H9 (cell line): ENCODE data around the gene EPB41L4A. TPM values are rescaled to one million over a fixed set of nuclear protein-coding genes. Genes with fewer than 3 reads are reported as not detected.

Experiments
- DNase-seq: peaks from one replicate; pipeline ENCODE4 v3.0.0-alpha.2; 2017
- H2AFZ ChIP-seq: one replicate; pipeline ENCODE4 v1.6.1; 2013; ENCODE audit warnings: mild to moderate bottlenecking, low read length, control low read depth, moderate library complexity
- H2AK5ac ChIP-seq: 2 replicates; pipeline ENCODE4 v1.6.1; 2013; ENCODE audit warnings: low read length, control low read depth, mixed read lengths; ENCODE audit not compliant: insufficient read length
- H2BK120ac ChIP-seq: one replicate; pipeline ENCODE4 v1.6.1; 2013; ENCODE audit warnings: low read depth, mild to moderate bottlenecking, low read length, control low read depth, inconsistent platforms; ENCODE audit not compliant: poor library complexity, severe bottlenecking
- H2BK12ac ChIP-seq: 2 replicates; pipeline ENCODE4 v1.6.1; 2013; ENCODE audit warnings: low read length, control low read depth, mixed read lengths, low read depth; ENCODE audit not compliant: insufficient read length
- H2BK15ac ChIP-seq: 2 replicates; pipeline ENCODE4 v1.6.1; 2013; ENCODE audit warnings: low read depth, low read length, control low read depth
- H2BK20ac ChIP-seq: one replicate; pipeline ENCODE4 v1.6.1; 2013; ENCODE audit warnings: low read depth, mild to moderate bottlenecking, low read length, control low read depth, inconsistent platforms; ENCODE audit not compliant: poor library complexity, severe bottlenecking
- H2BK5ac ChIP-seq: 2 replicates; pipeline ENCODE4 v1.6.1; 2013; ENCODE audit warnings: low read length, control low read depth, mixed read lengths; ENCODE audit not compliant: insufficient read length
- H3K14ac ChIP-seq: 2 replicates; pipeline ENCODE4 v1.6.1; 2013; ENCODE audit warnings: low read length, control low read depth; ENCODE audit not compliant: insufficient read depth
- H3K18ac ChIP-seq: 2 replicates; pipeline ENCODE4 v1.6.1; 2013; ENCODE audit warnings: low read depth, mild to moderate bottlenecking, mixed read lengths, low read length, control low read depth; ENCODE audit not compliant: insufficient read length
- H3K23ac ChIP-seq: 2 replicates; pipeline ENCODE4 v1.6.1; 2013; ENCODE audit warnings: low read length, control low read depth, mixed read lengths, low read depth; ENCODE audit not compliant: insufficient read length
- H3K23me2 ChIP-seq: 2 replicates; pipeline ENCODE4 v1.6.1; 2013; ENCODE audit warnings: low read depth, mild to moderate bottlenecking, mixed read lengths, low read length, control low read depth; ENCODE audit not compliant: insufficient read length, poor library complexity, severe bottlenecking
- H3K27ac ChIP-seq: 2 replicates; pipeline ENCODE4 v1.5.1; 2013; ENCODE audit warnings: low read length, control low read depth, mixed read lengths, low read depth; ENCODE audit not compliant: insufficient read length
- H3K27me3 ChIP-seq: 2 replicates; pipeline ENCODE4 v1.6.1; 2013; ENCODE audit warnings: low read length, control low read depth, inconsistent platforms; ENCODE audit not compliant: insufficient read depth
- H3K4ac ChIP-seq: 2 replicates; pipeline ENCODE4 v1.6.1; 2013; ENCODE audit warnings: low read depth, mild to moderate bottlenecking, control low read depth, inconsistent platforms, low read length, moderate library complexity
- H3K4me1 ChIP-seq: 2 replicates; pipeline ENCODE4 v1.6.1; 2013; ENCODE audit warnings: low read length, control low read depth, inconsistent platforms; ENCODE audit not compliant: insufficient read depth
- H3K4me2 ChIP-seq: 2 replicates; pipeline ENCODE4 v1.6.1; 2013; ENCODE audit warnings: low read length, control low read depth, mixed read lengths; ENCODE audit not compliant: insufficient read length, insufficient read depth
- H3K56ac ChIP-seq: 2 replicates; pipeline ENCODE4 v1.6.1; 2013; ENCODE audit warnings: low read depth, mild to moderate bottlenecking, mixed read lengths, low read length, control low read depth; ENCODE audit not compliant: insufficient read length
- H3K79me1 ChIP-seq: 2 replicates; pipeline ENCODE4 v1.6.1; 2013; ENCODE audit warnings: low read depth, mild to moderate bottlenecking, moderate library complexity, low read length, control low read depth, inconsistent platforms; ENCODE audit not compliant: insufficient read depth, poor library complexity, severe bottlenecking
- H3K79me2 ChIP-seq: 2 replicates; pipeline ENCODE4 v1.6.1; 2013; ENCODE audit warnings: low read length, control low read depth, inconsistent platforms; ENCODE audit not compliant: insufficient read depth
- H3K9ac ChIP-seq: 2 replicates; pipeline ENCODE4 v1.6.1; 2013; ENCODE audit warnings: low read length, control low read depth, mixed read lengths; ENCODE audit not compliant: insufficient read length; ENCODE audit errors: extremely low read depth
- H3K9me3 ChIP-seq: one replicate; pipeline ENCODE4 v1.6.1; 2013; ENCODE audit warnings: low read depth, low read length, inconsistent platforms; ENCODE audit not compliant: control insufficient read depth
- H3T11ph ChIP-seq: one replicate; pipeline ENCODE4 v1.6.1; 2013; ENCODE audit warnings: mild to moderate bottlenecking, low read length, control low read depth, inconsistent platforms
- H4K20me1 ChIP-seq: one replicate; pipeline ENCODE4 v1.6.1; 2013; ENCODE audit not compliant: control insufficient read depth, insufficient read length, insufficient read depth
- H4K5ac ChIP-seq: 2 replicates; pipeline ENCODE4 v1.6.1; 2013; ENCODE audit warnings: low read depth, mild to moderate bottlenecking, mixed read lengths, low read length, control low read depth; ENCODE audit not compliant: insufficient read length
- H4K8ac ChIP-seq: replicated peaks from 2 replicates; pipeline ENCODE4 v1.6.1; 2013; ENCODE audit warnings: low read length, control low read depth, mixed read lengths, low read depth; ENCODE audit not compliant: insufficient read length
- H4K91ac ChIP-seq: 2 replicates; pipeline ENCODE4 v1.6.1; 2013; ENCODE audit warnings: low read depth, mild to moderate bottlenecking, moderate library complexity, mixed read lengths, low read length, control low read depth; ENCODE audit not compliant: insufficient read length
- H3K27ac Mint-ChIP-seq, 3 experiments: 2 replicates in 2 of 3; 3 replicates in 1 of 3; pipeline ENCODE4 v1.8.0; 2020 to 2021; ENCODE audit warnings: mixed read lengths in 3 of 3, mild to moderate bottlenecking in 1 of 3, moderate library complexity in 1 of 3
- H3K27me3 Mint-ChIP-seq: 2 replicates; pipeline ENCODE4 v1.8.0; 2021; ENCODE audit warnings: low read depth, mild to moderate bottlenecking, moderate library complexity, mixed read lengths
- H3K36me3 Mint-ChIP-seq, 3 experiments: 2 replicates in 2 of 3; 3 replicates in 1 of 3; pipeline ENCODE4 v1.8.0; 2020 to 2021; ENCODE audit warnings: low read depth in 3 of 3, mixed read lengths in 3 of 3; ENCODE audit not compliant: insufficient read depth in 1 of 3
- H3K4me1 Mint-ChIP-seq, 2 experiments: 2 replicates each; pipeline ENCODE4 v1.8.0; 2020; ENCODE audit warnings: mixed read lengths in 2 of 2
- H3K4me3 Mint-ChIP-seq, 2 experiments: 2 replicates in 1 of 2; 3 replicates in 1 of 2; pipeline ENCODE4 v1.8.0; 2020 to 2021; ENCODE audit warnings: mild to moderate bottlenecking in 2 of 2, mixed read lengths in 2 of 2, moderate library complexity in 1 of 2
- H3K9me3 Mint-ChIP-seq, 2 experiments: 2 replicates in 1 of 2; 3 replicates in 1 of 2; pipeline ENCODE4 v1.8.0; 2020; ENCODE audit warnings: mild to moderate bottlenecking in 2 of 2, mixed read lengths in 2 of 2, moderate library complexity in 1 of 2
- WGBS: extraction: QIAGEN DNeasy Blood & Tissue Kit; methylation state at CpG from one replicate; pipeline ENCODE4 v1.1.7; 2013; ENCODE audit warnings: missing lambda C conversion rate, low lambda C conversion rate, mixed read lengths; ENCODE audit not compliant: insufficient read length; ENCODE audit errors: extremely low coverage; 5-methylcytosine and 5-hydroxymethylcytosine counted together
- total RNA-seq: library from RNA; stranded (reverse); gene quantifications from 2 replicates; pipeline ENCODE4 v1.2.1, GENCODE V29; 2021
- TF ChIP-seq, protein P1 (sequence below): fragments of 200-600 bp; sonication (generic); conservative IDR thresholded peaks from 3 replicates; pipeline ENCODE4 v1.8.0; 2021; ENCODE audit warnings: antibody characterized with exemption, mild to moderate bottlenecking

The EPB41L4A gene
- total RNA-seq, 1 experiment from 2014 or later: 4.9 TPM

DNA sequence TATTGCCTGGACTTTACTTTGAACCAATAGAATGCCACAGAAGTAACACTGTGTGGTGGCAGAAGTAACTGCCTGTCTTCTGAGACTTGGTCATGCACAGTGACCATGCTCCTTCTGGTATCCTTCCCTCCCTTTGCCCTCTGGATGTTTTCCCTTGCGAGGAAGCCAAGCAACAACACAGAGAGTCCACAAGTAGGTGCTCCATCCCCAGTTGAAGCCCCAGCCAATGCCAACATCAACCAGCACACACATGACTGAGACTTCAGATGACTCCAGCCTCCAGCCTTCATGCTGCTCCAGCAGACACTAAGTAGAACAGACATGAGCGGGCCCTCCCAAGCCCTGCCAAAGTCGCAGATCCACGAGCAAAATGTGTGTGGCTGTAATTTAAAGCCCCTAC is 129.6 kb downstream of the EPB41L4A start:
- H3K4me1 ChIP-seq: no peaks in the 10 kb centered on the region
- Mint-ChIP-seq H3K9me3 (no peaks in the 10 kb centered on the region), H3K27me3 (no peaks in the 10 kb centered on the region), H3K27ac (no peak overlapping the region), H3K4me3 (no peak overlapping the region), H3K36me3 (no peaks in the 10 kb centered on the region), H3K4me1 (no peaks in the 10 kb centered on the region)
- no peaks in the 10 kb centered on the region for H3K79me2 ChIP-seq
- peak; percentile 46 for DNase-seq
- H3K79me1 ChIP-seq: no peaks in the 10 kb centered on the region
- no peak overlapping the region for H4K91ac ChIP-seq
- no peak overlapping the region for H4K8ac ChIP-seq
- H2BK20ac ChIP-seq: no peak overlapping the region
- no peak overlapping the region for H3K18ac ChIP-seq
- H3K23ac ChIP-seq: no peak overlapping the region
- no peak overlapping the region for H3T11ph ChIP-seq
- H3K4ac ChIP-seq: no peak overlapping the region
- H2BK5ac ChIP-seq: no peak overlapping the region
- H2BK12ac ChIP-seq: no peak overlapping the region
- H3K23me2 ChIP-seq: no peaks in the 10 kb centered on the region
- no peak overlapping the region for H3K9ac ChIP-seq
- no peak overlapping the region for H3K27ac ChIP-seq
- H4K5ac ChIP-seq: no peak overlapping the region
- no peak overlapping the region for H2AK5ac ChIP-seq
- no peak overlapping the region for H3K4me2 ChIP-seq
- no CpG with 5 or more reads among the region's 4 CpGs for WGBS
- no peak overlapping the region for H3K56ac ChIP-seq
- H2BK120ac ChIP-seq: no peak overlapping the region
- no peak overlapping the region for H2AFZ ChIP-seq
- no peaks in the 10 kb centered on the region for H4K20me1 ChIP-seq
- no peaks in the 10 kb centered on the region for H3K9me3 ChIP-seq
- no peak overlapping the region for H2BK15ac ChIP-seq
- H3K27me3 ChIP-seq: no peaks in the 10 kb centered on the region
- no peak overlapping the region for H3K14ac ChIP-seq
- TF ChIP-seq, protein P1, sequence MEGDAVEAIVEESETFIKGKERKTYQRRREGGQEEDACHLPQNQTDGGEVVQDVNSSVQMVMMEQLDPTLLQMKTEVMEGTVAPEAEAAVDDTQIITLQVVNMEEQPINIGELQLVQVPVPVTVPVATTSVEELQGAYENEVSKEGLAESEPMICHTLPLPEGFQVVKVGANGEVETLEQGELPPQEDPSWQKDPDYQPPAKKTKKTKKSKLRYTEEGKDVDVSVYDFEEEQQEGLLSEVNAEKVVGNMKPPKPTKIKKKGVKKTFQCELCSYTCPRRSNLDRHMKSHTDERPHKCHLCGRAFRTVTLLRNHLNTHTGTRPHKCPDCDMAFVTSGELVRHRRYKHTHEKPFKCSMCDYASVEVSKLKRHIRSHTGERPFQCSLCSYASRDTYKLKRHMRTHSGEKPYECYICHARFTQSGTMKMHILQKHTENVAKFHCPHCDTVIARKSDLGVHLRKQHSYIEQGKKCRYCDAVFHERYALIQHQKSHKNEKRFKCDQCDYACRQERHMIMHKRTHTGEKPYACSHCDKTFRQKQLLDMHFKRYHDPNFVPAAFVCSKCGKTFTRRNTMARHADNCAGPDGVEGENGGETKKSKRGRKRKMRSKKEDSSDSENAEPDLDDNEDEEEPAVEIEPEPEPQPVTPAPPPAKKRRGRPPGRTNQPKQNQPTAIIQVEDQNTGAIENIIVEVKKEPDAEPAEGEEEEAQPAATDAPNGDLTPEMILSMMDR: peak; percentile 24; the same call in 1 of the 3 replicates
